ENCODE results near the gene IFNK. TPM values are rescaled to one million over a fixed set of nuclear protein-coding genes. Genes with fewer than 3 reads are reported as not detected.

IFNK gene
- total RNA-seq, 1 experiment from 2014 or later, result not detected

DNA sequence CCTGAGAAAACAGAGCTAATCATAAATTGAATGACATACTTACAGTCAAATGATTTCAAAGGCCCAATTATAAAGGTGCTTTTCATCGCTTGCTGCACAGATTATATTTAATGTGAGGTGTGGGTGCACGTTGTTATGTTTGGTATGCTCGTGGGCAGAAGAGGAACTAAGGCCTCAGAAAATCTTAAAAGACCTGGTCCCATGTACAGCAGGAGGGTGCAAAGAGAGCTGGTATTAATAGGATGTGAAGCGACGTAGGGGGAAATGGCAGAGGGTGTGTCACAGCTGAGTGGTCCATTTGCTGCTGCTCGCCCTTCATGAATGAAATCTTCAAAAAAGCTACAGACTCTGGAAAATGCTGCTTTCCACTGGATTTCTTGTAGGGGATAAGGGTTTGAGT is 40.5 kb upstream of the IFNK start (continued):
- no peak for TF ChIP-seq EZH2phosphoT487 (IDR thresholded peaks at IDR 0.05; ENCODE audit: borderline replicate concordance)
- TF ChIP-seq, protein P1, sequence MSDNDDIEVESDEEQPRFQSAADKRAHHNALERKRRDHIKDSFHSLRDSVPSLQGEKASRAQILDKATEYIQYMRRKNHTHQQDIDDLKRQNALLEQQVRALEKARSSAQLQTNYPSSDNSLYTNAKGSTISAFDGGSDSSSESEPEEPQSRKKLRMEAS (IDR thresholded peaks at IDR 0.05), result no peak
- TF ChIP-seq, protein P2, sequence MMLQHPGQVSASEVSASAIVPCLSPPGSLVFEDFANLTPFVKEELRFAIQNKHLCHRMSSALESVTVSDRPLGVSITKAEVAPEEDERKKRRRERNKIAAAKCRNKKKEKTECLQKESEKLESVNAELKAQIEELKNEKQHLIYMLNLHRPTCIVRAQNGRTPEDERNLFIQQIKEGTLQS (IDR thresholded peaks at IDR 0.05), result no peak
- no peak for TF ChIP-seq YY1 (IDR thresholded peaks at IDR 0.05; ENCODE audit: extremely low read depth, insufficient replicate concordance, low read depth, low read length)
- TF ChIP-seq JUND (IDR thresholded peaks at IDR 0.05), result no peak
- no peak for TF ChIP-seq EGR1 (IDR thresholded peaks at IDR 0.05; ENCODE audit: low read depth)
- no peak for TF ChIP-seq CBX3 (IDR thresholded peaks at IDR 0.05; ENCODE audit: low read depth)
- no peak for TF ChIP-seq ELF1 (IDR thresholded peaks at IDR 0.05; ENCODE audit: borderline replicate concordance, low read depth)
- TF ChIP-seq CEBPB (IDR thresholded peaks at IDR 0.05; ENCODE audit: low read depth), result no peak
- no peak for TF ChIP-seq RAD21 (IDR thresholded peaks at IDR 0.05; ENCODE audit: low read depth)

DNA sequence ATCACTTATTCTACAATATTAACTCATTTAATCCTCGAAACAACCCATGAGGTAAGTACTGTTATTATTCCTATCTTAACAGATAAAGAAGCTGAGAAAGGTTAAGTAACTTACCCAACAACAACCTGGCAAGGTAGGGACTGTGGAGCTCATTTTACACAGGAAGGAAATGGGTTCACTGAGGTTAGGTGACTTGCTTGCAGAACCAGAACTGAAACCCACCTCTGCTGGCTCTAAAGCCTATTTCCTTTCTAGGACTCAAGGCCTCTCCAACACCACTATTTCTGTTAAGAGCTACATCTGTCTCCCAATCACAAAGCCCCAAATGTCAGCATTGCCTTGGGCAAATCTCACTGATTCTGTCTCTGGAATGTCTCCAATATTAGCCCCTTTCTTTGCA is 38.9 kb upstream of the IFNK start:
- Histone ChIP-seq H4K20me1 (ENCODE audit: insufficient read depth) (no peaks in the 10 kb centered on the region), H3K9ac (ENCODE audit: low read length) (no peak overlapping the region), H3K9me3 (ENCODE audit: control insufficient read depth in 1 of 2, insufficient read depth in 1 of 2, low read depth in 1 of 2, low read length in 2 of 2) (no peaks in the 10 kb centered on the region), H3K36me3 (ENCODE audit: control insufficient read depth in 1 of 2, insufficient read depth in 2 of 2, low read length in 2 of 2) (no peaks in the 10 kb centered on the region), H2AFZ (ENCODE audit: low read depth, low read length, poor library complexity, severe bottlenecking) (no peak overlapping the region), H3K4me1 (ENCODE audit: control insufficient read depth in 1 of 2, insufficient read depth in 2 of 2, low read length in 2 of 2) (no peaks in the 10 kb centered on the region), H3K27me3 (ENCODE audit: insufficient read depth, low read length) (no peaks in the 10 kb centered on the region), H3K4me3 (replicated peaks in 1 of 2; ENCODE audit: low read depth in 1 of 2, low read length in 2 of 2) (no peak overlapping the region), H3K4me2 (ENCODE audit: low read length) (no peak overlapping the region), H3K79me2 (ENCODE audit: insufficient read depth, low read length) (no peaks in the 10 kb centered on the region), H3K27ac (ENCODE audit: low read depth, low read length) (no peak overlapping the region), H3K9me2 (ENCODE audit: insufficient read depth) (no peaks in the 10 kb centered on the region)
- POLR2A ChIA-PET, result no interaction called here
- DNase-seq (ENCODE audit: low read depth, low spot score), result no peak
- CTCF ChIA-PET, result no interaction called here
- intact Hi-C loops (cut with micrococcal nuclease), result no loop called here
- BruUV-seq (replicated peaks), result no TSS peak
- ATAC-seq, result no peak
- RAD21 ChIA-PET (ENCODE audit: low non-redundant PET in 1 of 2, low total read pairs in 2 of 2, uncharacterized antibody in 2 of 2, unreplicated experiment in 2 of 2), result no interaction called here
- TF ChIP-seq, protein P1 (IDR thresholded peaks at IDR 0.05), result no peak
- TF ChIP-seq EGR1 (IDR thresholded peaks at IDR 0.05; ENCODE audit: low read depth) (no peak), POLR2A (IDR thresholded peaks at IDR 0.05; ENCODE audit: borderline replicate concordance, extremely low read depth, insufficient read depth, insufficient read length) (no peak), SP1 (IDR thresholded peaks at IDR 0.05; ENCODE audit: low read depth) (no peak), SRF (IDR thresholded peaks at IDR 0.05; ENCODE audit: low read depth) (no peak), TCF7L2 (IDR thresholded peaks at IDR 0.05; ENCODE audit: borderline replicate concordance, extremely low read depth, insufficient read depth, insufficient read length) (no peak), YY1 (IDR thresholded peaks at IDR 0.05; ENCODE audit: extremely low read depth, insufficient replicate concordance, low read depth, low read length) (no peak), FOSL1 (IDR thresholded peaks at IDR 0.05; ENCODE audit: low read depth) (no peak), CBX3 (IDR thresholded peaks at IDR 0.05; ENCODE audit: low read depth) (no peak), CEBPB (IDR thresholded peaks at IDR 0.05; ENCODE audit: low read depth) (no peak), EZH2phosphoT487 (IDR thresholded peaks at IDR 0.05; ENCODE audit: borderline replicate concordance) (no peak), EZH2 (IDR thresholded peaks at IDR 0.05) (no peak), ZNF274 (IDR thresholded peaks at IDR 0.05; ENCODE audit: low read depth, low read length) (no peak)
- TF ChIP-seq, protein P2 (IDR thresholded peaks at IDR 0.05), result no peak
- TF ChIP-seq, protein P3, sequence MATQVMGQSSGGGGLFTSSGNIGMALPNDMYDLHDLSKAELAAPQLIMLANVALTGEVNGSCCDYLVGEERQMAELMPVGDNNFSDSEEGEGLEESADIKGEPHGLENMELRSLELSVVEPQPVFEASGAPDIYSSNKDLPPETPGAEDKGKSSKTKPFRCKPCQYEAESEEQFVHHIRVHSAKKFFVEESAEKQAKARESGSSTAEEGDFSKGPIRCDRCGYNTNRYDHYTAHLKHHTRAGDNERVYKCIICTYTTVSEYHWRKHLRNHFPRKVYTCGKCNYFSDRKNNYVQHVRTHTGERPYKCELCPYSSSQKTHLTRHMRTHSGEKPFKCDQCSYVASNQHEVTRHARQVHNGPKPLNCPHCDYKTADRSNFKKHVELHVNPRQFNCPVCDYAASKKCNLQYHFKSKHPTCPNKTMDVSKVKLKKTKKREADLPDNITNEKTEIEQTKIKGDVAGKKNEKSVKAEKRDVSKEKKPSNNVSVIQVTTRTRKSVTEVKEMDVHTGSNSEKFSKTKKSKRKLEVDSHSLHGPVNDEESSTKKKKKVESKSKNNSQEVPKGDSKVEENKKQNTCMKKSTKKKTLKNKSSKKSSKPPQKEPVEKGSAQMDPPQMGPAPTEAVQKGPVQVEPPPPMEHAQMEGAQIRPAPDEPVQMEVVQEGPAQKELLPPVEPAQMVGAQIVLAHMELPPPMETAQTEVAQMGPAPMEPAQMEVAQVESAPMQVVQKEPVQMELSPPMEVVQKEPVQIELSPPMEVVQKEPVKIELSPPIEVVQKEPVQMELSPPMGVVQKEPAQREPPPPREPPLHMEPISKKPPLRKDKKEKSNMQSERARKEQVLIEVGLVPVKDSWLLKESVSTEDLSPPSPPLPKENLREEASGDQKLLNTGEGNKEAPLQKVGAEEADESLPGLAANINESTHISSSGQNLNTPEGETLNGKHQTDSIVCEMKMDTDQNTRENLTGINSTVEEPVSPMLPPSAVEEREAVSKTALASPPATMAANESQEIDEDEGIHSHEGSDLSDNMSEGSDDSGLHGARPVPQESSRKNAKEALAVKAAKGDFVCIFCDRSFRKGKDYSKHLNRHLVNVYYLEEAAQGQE (IDR thresholded peaks at IDR 0.05; ENCODE audit: low read depth), result no peak
- TF ChIP-seq, protein P4, sequence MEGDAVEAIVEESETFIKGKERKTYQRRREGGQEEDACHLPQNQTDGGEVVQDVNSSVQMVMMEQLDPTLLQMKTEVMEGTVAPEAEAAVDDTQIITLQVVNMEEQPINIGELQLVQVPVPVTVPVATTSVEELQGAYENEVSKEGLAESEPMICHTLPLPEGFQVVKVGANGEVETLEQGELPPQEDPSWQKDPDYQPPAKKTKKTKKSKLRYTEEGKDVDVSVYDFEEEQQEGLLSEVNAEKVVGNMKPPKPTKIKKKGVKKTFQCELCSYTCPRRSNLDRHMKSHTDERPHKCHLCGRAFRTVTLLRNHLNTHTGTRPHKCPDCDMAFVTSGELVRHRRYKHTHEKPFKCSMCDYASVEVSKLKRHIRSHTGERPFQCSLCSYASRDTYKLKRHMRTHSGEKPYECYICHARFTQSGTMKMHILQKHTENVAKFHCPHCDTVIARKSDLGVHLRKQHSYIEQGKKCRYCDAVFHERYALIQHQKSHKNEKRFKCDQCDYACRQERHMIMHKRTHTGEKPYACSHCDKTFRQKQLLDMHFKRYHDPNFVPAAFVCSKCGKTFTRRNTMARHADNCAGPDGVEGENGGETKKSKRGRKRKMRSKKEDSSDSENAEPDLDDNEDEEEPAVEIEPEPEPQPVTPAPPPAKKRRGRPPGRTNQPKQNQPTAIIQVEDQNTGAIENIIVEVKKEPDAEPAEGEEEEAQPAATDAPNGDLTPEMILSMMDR (IDR thresholded peaks at IDR 0.05 in 2 of 3, conservative IDR thresholded peaks at IDR 0.05 in 1 of 3; ENCODE audit: borderline replicate concordance in 1 of 3, insufficient read depth in 1 of 3, low read depth in 2 of 3, low read length in 2 of 3), result no peak
